Measurements from ENCODE around the gene IRGC. TPM values are rescaled to one million over a fixed set of nuclear protein-coding genes. Genes with fewer than 3 reads are reported as not detected.
A peak's percentile ranks its signal among the peaks of the same experiment; 100 is the strongest.

The IRGC gene
- total RNA-seq, 4 donors from 2014 or later: not detected

DNA sequence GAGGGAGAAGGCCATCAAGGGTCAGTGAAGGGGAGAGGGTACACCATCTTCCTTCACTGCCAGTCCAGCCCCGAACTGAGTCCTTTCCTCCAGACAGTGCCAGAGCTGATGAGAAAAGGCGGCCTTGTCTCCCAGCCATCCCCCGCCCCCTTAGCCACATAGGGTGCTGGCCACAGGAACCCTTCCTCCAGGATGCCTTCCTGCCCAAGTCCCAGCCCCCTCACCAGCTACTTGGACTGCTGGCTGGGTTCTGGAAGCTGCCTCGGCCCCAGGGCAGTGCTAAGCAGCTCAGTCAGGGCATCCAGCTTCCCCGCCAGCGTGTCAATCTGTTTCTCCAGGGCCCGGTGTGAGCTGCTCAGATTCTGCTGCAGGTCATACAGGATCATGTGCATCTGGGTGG, 51.4 kb downstream of the IRGC start:
- intact Hi-C loops (cut with DNase I; ENCODE audit: low total_unique reads): loop anchor here (10.0 kb wide), 1 partner anchor 313 kb away; no protein-coding TSS in a partner anchor

GRCh38 chr19:43767818-43768217, 51.9 kb downstream of the IRGC start:
- intact Hi-C loops (cut with DNase I; ENCODE audit: low total_unique reads): loop anchor here (10.0 kb wide), 1 partner anchor 313 kb away; no protein-coding TSS in a partner anchor
- no peak for DNase-seq (ENCODE audit: low spot score in 2 of 2)
- WGBS, 2 donors: 76 to 78% methylated on average over 1 of the region's 1 CpG
- TF ChIP-seq CTCF (IDR thresholded peaks at IDR 0.05): no peak
- TF ChIP-seq POLR2A (IDR thresholded peaks at IDR 0.05): no peak
- H3K4me3 ChIP-seq (ENCODE audit: low read depth, poor library complexity, severe bottlenecking): no peak overlapping the region

More for the DNA sequence above, 51.4 kb downstream of the IRGC start:
- DNase-seq (ENCODE audit: low spot score in 2 of 2): peak in 1 of 2 donors; percentile 82
- H3K4me3 ChIP-seq (ENCODE audit: low read depth, poor library complexity, severe bottlenecking): no peak overlapping the region
- 64 to 74% methylated on average over 7 of the region's 7 CpGs for WGBS, 2 donors
- TF ChIP-seq POLR2A (IDR thresholded peaks at IDR 0.05): no peak
- no peak for TF ChIP-seq CTCF (IDR thresholded peaks at IDR 0.05)

DNA sequence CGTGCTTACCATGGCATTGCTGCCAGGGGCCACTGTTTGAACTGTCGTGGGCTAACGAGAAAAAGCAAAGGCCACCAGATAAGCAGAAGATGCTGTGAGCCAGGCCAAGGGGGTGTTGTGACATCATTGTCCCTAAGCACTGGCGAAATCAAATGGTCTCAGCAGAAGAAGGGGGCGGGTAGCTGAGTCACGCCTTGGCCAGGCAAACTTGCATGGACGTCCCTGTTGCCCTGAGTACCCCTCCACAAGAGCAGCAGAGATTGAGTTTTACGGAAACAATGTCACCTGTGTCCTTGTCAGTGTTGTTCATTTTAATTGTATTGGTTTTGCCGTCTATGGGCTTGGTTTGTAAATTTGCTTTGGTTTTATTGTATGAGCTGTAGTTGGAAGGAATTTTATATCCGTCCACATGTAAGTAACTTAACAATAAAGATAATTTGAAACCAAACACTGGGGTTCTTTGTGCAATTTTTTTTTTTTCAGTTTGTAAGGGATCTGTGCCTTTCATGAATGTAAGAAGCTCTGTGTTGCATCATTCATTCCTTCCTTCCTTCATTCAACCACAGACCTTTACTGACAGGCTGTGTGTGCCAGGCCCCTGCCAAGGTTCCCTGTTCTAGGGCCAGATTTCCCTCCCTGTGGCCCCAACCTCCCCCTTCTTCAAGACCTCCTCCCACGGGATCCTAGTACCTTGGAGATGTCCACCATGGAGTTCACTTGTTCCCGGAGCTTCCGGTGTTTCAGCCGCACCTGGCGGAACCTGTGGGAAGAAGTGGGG, 52.6 kb downstream of the IRGC start:
- peak in 1 of 2 donors; percentile 81 for DNase-seq (ENCODE audit: low spot score in 2 of 2)
- intact Hi-C loops (cut with DNase I; ENCODE audit: low total_unique reads): loop anchor here (10.0 kb wide), 1 partner anchor 314 kb away; no protein-coding TSS in a partner anchor
- WGBS, 2 donors: 73 to 82% methylated on average over 15 of the region's 15 CpGs
- H3K4me3 ChIP-seq (ENCODE audit: low read depth, poor library complexity, severe bottlenecking): no peak overlapping the region
- no peak for TF ChIP-seq CTCF (IDR thresholded peaks at IDR 0.05)
- TF ChIP-seq POLR2A (IDR thresholded peaks at IDR 0.05): no peak

GRCh38 chr19:43769256-43769655, 53.4 kb downstream of the IRGC start:
- DNase-seq (ENCODE audit: low spot score in 2 of 2): no peak
- TF ChIP-seq CTCF (IDR thresholded peaks at IDR 0.05) (no peak), POLR2A (IDR thresholded peaks at IDR 0.05) (no peak)
- intact Hi-C loops (cut with DNase I; ENCODE audit: low total_unique reads): loop anchor here (10.0 kb wide), 1 partner anchor 314 kb away; no protein-coding TSS in a partner anchor
- no peak overlapping the region for H3K4me3 ChIP-seq (ENCODE audit: low read depth, poor library complexity, severe bottlenecking)
- WGBS, 2 donors: 87 to 91% methylated on average over 10 to 14 of the region's 14 CpGs

Other genes starting within 250 kb of the IRGC start
- 100 to 1,000 TPM in 2 of 4 donors, 10 to 100 TPM in 2; 86.9 to 136 (median 114) TPM for gene PHLDB3, start 211.3 kb upstream of the IRGC start, total RNA-seq
- gene ETHE1, start 188.9 kb upstream of the IRGC start, total RNA-seq: 10 to 100 TPM; 63.4 to 79.3 (median 72.8) TPM
- under 1 TPM in 3 of 4 donors, not detected in 1; 0.42 to 0.94 (median 0.88) TPM for gene ZNF575, start 182.9 kb upstream of the IRGC start, total RNA-seq
- 10 to 100 TPM; 27.9 to 37.6 (median 31.5) TPM for gene XRCC1, start 140.5 kb upstream of the IRGC start, total RNA-seq
- 10 to 100 TPM in 1 of 4 donors, 1 to 10 TPM in 2, under 1 TPM in 1; 0.99 to 16.4 (median 3.1) TPM for gene PINLYP, start 140.3 kb upstream of the IRGC start, total RNA-seq
- 10 to 100 TPM; 17.4 to 38.9 (median 21.7) TPM for gene IRGQ, start 119.9 kb upstream of the IRGC start, total RNA-seq
- 10 to 100 TPM in 3 of 4 donors, 1 to 10 TPM in 1; 4.8 to 16.8 (median 14.3) TPM for gene ZNF576, start 119.5 kb upstream of the IRGC start, total RNA-seq
- gene SRRM5, start 104.0 kb upstream of the IRGC start, total RNA-seq: under 1 TPM; 0.15 to 0.27 (median 0.17) TPM
- 10 to 100 TPM in 3 of 4 donors, 1 to 10 TPM in 1; 5.3 to 27.3 (median 15.1) TPM for gene ZNF428, start 96.4 kb upstream of the IRGC start, total RNA-seq
- 10 to 100 TPM; 22.3 to 56.0 (median 29.6) TPM for gene CADM4, start 76.2 kb upstream of the IRGC start, total RNA-seq
- gene PLAUR, start 45.9 kb upstream of the IRGC start, total RNA-seq: 10 to 100 TPM in 1 of 4 donors, 1 to 10 TPM in 3; 4.1 to 11.1 (median 9.0) TPM
- gene SMG9, start 38.9 kb downstream of the IRGC start, total RNA-seq: 10 to 100 TPM; 18.0 to 27.6 (median 23.5) TPM
- gene KCNN4, start 64.9 kb downstream of the IRGC start, total RNA-seq: 10 to 100 TPM; 19.9 to 69.5 (median 49.2) TPM
- gene LYPD5, start 86.4 kb downstream of the IRGC start, total RNA-seq: 100 to 1,000 TPM in 2 of 4 donors, 10 to 100 TPM in 2; 93.8 to 231 (median 117) TPM
- gene ZNF283, start 111.2 kb downstream of the IRGC start, total RNA-seq: 1 to 10 TPM; 4.3 to 9.6 (median 6.3) TPM
- gene ZNF404, start 167.9 kb downstream of the IRGC start, total RNA-seq: 1 to 10 TPM in 3 of 4 donors, under 1 TPM in 1; 0.71 to 4.5 (median 2.5) TPM
- gene ZNF45, start 219.2 kb downstream of the IRGC start, total RNA-seq: 10 to 100 TPM in 3 of 4 donors, 1 to 10 TPM in 1; 7.8 to 13.1 (median 11.2) TPM
- gene ZNF221, start 235.2 kb downstream of the IRGC start, total RNA-seq: 1 to 10 TPM; 2.5 to 4.3 (median 3.6) TPM